GM04504 (cell line): ENCODE results near the gene CRYBG2.
"Not testable (repeated sequence)": the region's sequence is repeated elsewhere in the genome, so short reads cannot be mapped to it uniquely, and the experiment has no call there.

Experiments
- DNase-seq: peaks from one replicate; pipeline ENCODE4 v3.0.0-alpha.2; 2012; ENCODE audit warnings: low read depth

Gene CRYBG2

GRCh38 chr1:26349188-26349876 lies 4.6 kb downstream of the CRYBG2 start:
- peak; percentile 47 for DNase-seq

- DNase-seq = no peak
These were observed 7.5 kb downstream of the CRYBG2 start for GRCh38 chr1:26346274-26347033.

GRCh38 chr1:26345718-26346117 lies 8.2 kb downstream of the CRYBG2 start:
- no peak for DNase-seq

- no peak for DNase-seq
These were observed 9.6 kb downstream of the CRYBG2 start for GRCh38 chr1:26344147-26344920.

GRCh38 chr1:26340047-26340481 lies 13.9 kb downstream of the CRYBG2 start:
- no peak for DNase-seq

GRCh38 chr1:26338670-26339069 lies 15.3 kb downstream of the CRYBG2 start:
- DNase-seq = no peak

GRCh38 chr1:26337625-26338024 lies 16.3 kb downstream of the CRYBG2 start:
- no peak for DNase-seq

- no peak for DNase-seq
These were observed 16.8 kb downstream of the CRYBG2 start for GRCh38 chr1:26337206-26337535.

- no peak for DNase-seq
These were observed 17.3 kb downstream of the CRYBG2 start for GRCh38 chr1:26336477-26337205.

- no peak for DNase-seq
These were observed 18.0 kb downstream of the CRYBG2 start for GRCh38 chr1:26335774-26336476.

GRCh38 chr1:26333312-26333711 lies 20.6 kb downstream of the CRYBG2 start:
- DNase-seq = not testable (repeated sequence)

GRCh38 chr1:26330276-26330675 lies 23.7 kb downstream of the CRYBG2 start:
- no peak for DNase-seq

GRCh38 chr1:26329380-26329779 lies 24.6 kb downstream of the CRYBG2 start:
- DNase-seq = not testable (repeated sequence)

- no peak for DNase-seq
These were observed 25.3 kb downstream of the CRYBG2 start for GRCh38 chr1:26328597-26328996.

- DNase-seq = no peak
These were observed 26.0 kb downstream of the CRYBG2 start for GRCh38 chr1:26327956-26328362.

- DNase-seq = no peak
These were observed 29.4 kb downstream of the CRYBG2 start for GRCh38 chr1:26324550-26324949.

GRCh38 chr1:26323382-26323781 lies 30.5 kb downstream of the CRYBG2 start:
- no peak for DNase-seq

- no peak for DNase-seq
These were observed 31.9 kb downstream of the CRYBG2 start for GRCh38 chr1:26322042-26322331.

GRCh38 chr1:26321315-26322041 lies 32.5 kb downstream of the CRYBG2 start:
- peak; percentile 63 for DNase-seq

GRCh38 chr1:26320896-26321295 lies 33.0 kb downstream of the CRYBG2 start:
- no peak for DNase-seq
